Measurements from ENCODE around the gene CNIH3.
"Not testable (repeated sequence)": the region's sequence is repeated elsewhere in the genome, so short reads cannot be mapped to it uniquely, and the experiment has no call there.

Gene CNIH3

GRCh38 chr1:224705578-224705977, 89.5 kb downstream of the CNIH3 start:
- H3K4me3 ChIP-seq (ENCODE audit: control insufficient read depth, low read depth, low read length): no peak overlapping the region
- no peak for TF ChIP-seq CTCF (conservative IDR thresholded peaks at IDR 0.05; ENCODE audit: control insufficient read depth, insufficient read depth, low read depth, low read length)
- no peak for DNase-seq (ENCODE audit: low read depth)

- peak; percentile 98 for DNase-seq (ENCODE audit: low read depth)
- no peak for TF ChIP-seq CTCF (conservative IDR thresholded peaks at IDR 0.05; ENCODE audit: control insufficient read depth, insufficient read depth, low read depth, low read length)
- H3K4me3 ChIP-seq (ENCODE audit: control insufficient read depth, low read depth, low read length): no peak overlapping the region
Observed at GRCh38 chr1:224707843-224708725, 92.0 kb downstream of the CNIH3 start.

- H3K4me3 ChIP-seq (ENCODE audit: control insufficient read depth, low read depth, low read length): no peak overlapping the region
- DNase-seq (ENCODE audit: low read depth): peak; percentile 64
- TF ChIP-seq CTCF (conservative IDR thresholded peaks at IDR 0.05; ENCODE audit: control insufficient read depth, insufficient read depth, low read depth, low read length): no peak
Observed at GRCh38 chr1:224710196-224710595, 94.1 kb downstream of the CNIH3 start.

- H3K4me3 ChIP-seq (ENCODE audit: control insufficient read depth, low read depth, low read length); DNase-seq (ENCODE audit: low read depth): not testable (repeated sequence)
Observed at GRCh38 chr1:224711231-224711756, 95.2 kb downstream of the CNIH3 start.

- TF ChIP-seq CTCF (conservative IDR thresholded peaks at IDR 0.05; ENCODE audit: control insufficient read depth, insufficient read depth, low read depth, low read length): no peak
- H3K4me3 ChIP-seq (ENCODE audit: control insufficient read depth, low read depth, low read length): no peak overlapping the region
- no peak for DNase-seq (ENCODE audit: low read depth)
Observed at GRCh38 chr1:224711876-224712275, 95.8 kb downstream of the CNIH3 start.

GRCh38 chr1:224713228-224713627, 97.1 kb downstream of the CNIH3 start:
- DNase-seq (ENCODE audit: low read depth): no peak
- TF ChIP-seq CTCF (conservative IDR thresholded peaks at IDR 0.05; ENCODE audit: control insufficient read depth, insufficient read depth, low read depth, low read length): no peak
- no peak overlapping the region for H3K4me3 ChIP-seq (ENCODE audit: control insufficient read depth, low read depth, low read length)

GRCh38 chr1:224714553-224714952, 98.4 kb downstream of the CNIH3 start:
- no peak overlapping the region for H3K4me3 ChIP-seq (ENCODE audit: control insufficient read depth, low read depth, low read length)
- no peak for DNase-seq (ENCODE audit: low read depth)
- no peak for TF ChIP-seq CTCF (conservative IDR thresholded peaks at IDR 0.05; ENCODE audit: control insufficient read depth, insufficient read depth, low read depth, low read length)
